Measurements from ENCODE around the gene FER.

The FER gene

DNA sequence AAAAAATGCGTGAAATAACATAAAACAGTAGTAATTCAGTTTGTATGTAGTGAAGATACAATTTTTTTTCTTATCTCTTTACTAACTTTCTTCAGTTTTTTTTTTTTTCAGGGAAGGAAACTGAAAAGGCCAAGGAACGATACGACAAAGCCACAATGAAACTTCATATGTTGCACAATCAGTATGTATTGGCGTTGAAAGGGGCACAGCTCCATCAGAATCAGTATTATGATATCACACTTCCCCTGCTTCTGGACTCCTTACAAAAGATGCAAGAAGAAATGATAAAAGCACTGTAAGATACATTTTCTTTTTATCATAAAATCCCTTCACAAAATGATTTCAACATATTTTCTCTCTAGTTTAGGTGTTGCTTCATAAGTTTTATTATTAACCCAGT lies 120.0 kb downstream of the FER start:
- TF ChIP-seq, protein P1, sequence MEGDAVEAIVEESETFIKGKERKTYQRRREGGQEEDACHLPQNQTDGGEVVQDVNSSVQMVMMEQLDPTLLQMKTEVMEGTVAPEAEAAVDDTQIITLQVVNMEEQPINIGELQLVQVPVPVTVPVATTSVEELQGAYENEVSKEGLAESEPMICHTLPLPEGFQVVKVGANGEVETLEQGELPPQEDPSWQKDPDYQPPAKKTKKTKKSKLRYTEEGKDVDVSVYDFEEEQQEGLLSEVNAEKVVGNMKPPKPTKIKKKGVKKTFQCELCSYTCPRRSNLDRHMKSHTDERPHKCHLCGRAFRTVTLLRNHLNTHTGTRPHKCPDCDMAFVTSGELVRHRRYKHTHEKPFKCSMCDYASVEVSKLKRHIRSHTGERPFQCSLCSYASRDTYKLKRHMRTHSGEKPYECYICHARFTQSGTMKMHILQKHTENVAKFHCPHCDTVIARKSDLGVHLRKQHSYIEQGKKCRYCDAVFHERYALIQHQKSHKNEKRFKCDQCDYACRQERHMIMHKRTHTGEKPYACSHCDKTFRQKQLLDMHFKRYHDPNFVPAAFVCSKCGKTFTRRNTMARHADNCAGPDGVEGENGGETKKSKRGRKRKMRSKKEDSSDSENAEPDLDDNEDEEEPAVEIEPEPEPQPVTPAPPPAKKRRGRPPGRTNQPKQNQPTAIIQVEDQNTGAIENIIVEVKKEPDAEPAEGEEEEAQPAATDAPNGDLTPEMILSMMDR (IDR thresholded peaks at IDR 0.05), result no peak
- Mint-ChIP-seq H3K4me3 (no peak overlapping the region), H3K27me3 (ENCODE audit: low read depth, poor library complexity) (no peaks in the 10 kb centered on the region), H3K9me3 (peaks cover 8% of the 10 kb centered on the region), H3K4me1 (no peaks in the 10 kb centered on the region), H3K27ac (no peak overlapping the region), H3K36me3 (ENCODE audit: low read depth) (peaks cover 50% of the 10 kb centered on the region)
- DNase-seq, result no peak

DNA sequence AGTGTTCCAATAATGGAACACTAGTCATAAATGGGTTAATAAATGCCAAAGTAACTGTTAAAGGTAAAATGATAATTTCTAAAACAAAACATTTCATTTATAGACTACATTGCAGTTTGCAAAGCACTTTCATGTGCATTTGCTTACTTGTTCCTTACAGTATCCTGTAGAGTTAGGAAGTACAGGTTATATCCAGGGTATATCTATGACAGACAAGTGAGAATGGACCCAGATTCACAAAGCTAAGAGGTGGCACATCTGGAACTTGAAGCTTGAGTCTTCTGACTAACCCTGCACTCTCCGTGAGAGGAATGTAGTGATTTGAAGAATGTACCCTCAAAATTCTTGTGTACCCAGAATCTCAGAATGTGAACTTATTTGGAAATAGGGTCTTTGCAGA lies 121.4 kb downstream of the FER start:
- no peaks in the 10 kb centered on the region for H3K4me1 Mint-ChIP-seq
- no peak for DNase-seq
- no peak overlapping the region for H3K27ac Mint-ChIP-seq

GRCh38 chr5:108876451-108876850 lies 128.8 kb downstream of the FER start:
- Mint-ChIP-seq H3K36me3 (ENCODE audit: low read depth) (peaks cover 12% of the 10 kb centered on the region), H3K4me1 (no peaks in the 10 kb centered on the region), H3K27me3 (ENCODE audit: low read depth, poor library complexity) (no peaks in the 10 kb centered on the region), H3K4me3 (no peak overlapping the region), H3K9me3 (peaks cover 9% of the 10 kb centered on the region), H3K27ac (no peak overlapping the region)
- no peak for DNase-seq
- TF ChIP-seq, protein P1 (IDR thresholded peaks at IDR 0.05), result no peak

More for the DNA sequence above, 121.4 kb downstream of the FER start:
- no peaks in the 10 kb centered on the region for H3K27me3 Mint-ChIP-seq (ENCODE audit: low read depth, poor library complexity)
- TF ChIP-seq, protein P1 (IDR thresholded peaks at IDR 0.05), result no peak
- peaks cover 6% of the 10 kb centered on the region for H3K9me3 Mint-ChIP-seq
- peaks cover 40% of the 10 kb centered on the region for H3K36me3 Mint-ChIP-seq (ENCODE audit: low read depth)
- H3K4me3 Mint-ChIP-seq, result no peak overlapping the region

DNA sequence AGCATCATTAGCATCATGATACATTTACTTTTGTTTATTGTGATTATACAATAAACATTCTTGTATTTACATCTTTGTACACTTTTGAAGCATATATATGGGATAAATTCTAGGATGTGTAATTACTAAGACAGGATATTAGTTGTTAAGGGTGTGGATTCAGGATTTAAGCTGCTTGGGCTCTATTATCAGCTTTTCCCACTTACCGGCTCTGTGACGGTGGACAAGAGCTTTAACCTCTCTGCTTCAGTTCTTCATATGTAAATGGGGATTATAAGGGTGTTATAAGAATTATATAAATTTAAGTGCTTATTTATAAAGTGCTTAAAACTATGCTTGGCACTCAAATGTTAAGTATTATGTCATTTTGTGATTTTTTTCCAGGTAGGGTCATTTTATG lies 131.1 kb downstream of the FER start:
- H3K4me1 Mint-ChIP-seq, result no peaks in the 10 kb centered on the region
- no peaks in the 10 kb centered on the region for H3K27me3 Mint-ChIP-seq (ENCODE audit: low read depth, poor library complexity)
- no peak overlapping the region for H3K27ac Mint-ChIP-seq
- TF ChIP-seq, protein P1 (IDR thresholded peaks at IDR 0.05), result no peak
- H3K9me3 Mint-ChIP-seq, result peaks cover 9% of the 10 kb centered on the region
- peaks cover 14% of the 10 kb centered on the region for H3K36me3 Mint-ChIP-seq (ENCODE audit: low read depth)
- no peak for DNase-seq
- no peak overlapping the region for H3K4me3 Mint-ChIP-seq

- Mint-ChIP-seq H3K4me1 (peaks cover 5% of the 10 kb centered on the region), H3K9me3 (peaks cover 9% of the 10 kb centered on the region), H3K27ac (no peak overlapping the region), H3K4me3 (no peak overlapping the region), H3K36me3 (ENCODE audit: low read depth) (peaks cover 14% of the 10 kb centered on the region), H3K27me3 (ENCODE audit: low read depth, poor library complexity) (no peaks in the 10 kb centered on the region)
- DNase-seq, result no peak
- TF ChIP-seq, protein P1 (IDR thresholded peaks at IDR 0.05), result no peak
Observed at GRCh38 chr5:108881133-108881532, 133.4 kb downstream of the FER start.

GRCh38 chr5:108884736-108885135 lies 137.0 kb downstream of the FER start:
- Mint-ChIP-seq H3K4me1 (peaks cover 5% of the 10 kb centered on the region), H3K36me3 (ENCODE audit: low read depth) (peaks cover 14% of the 10 kb centered on the region), H3K4me3 (no peak overlapping the region), H3K9me3 (peaks cover 9% of the 10 kb centered on the region), H3K27ac (peak overlapping the region; percentile 17), H3K27me3 (ENCODE audit: low read depth, poor library complexity) (no peaks in the 10 kb centered on the region)
- TF ChIP-seq, protein P1 (IDR thresholded peaks at IDR 0.05), result no peak
- DNase-seq, result no peak

Measured in nephron progenitor cell (in vitro differentiated cells).